IMR-90 (cell line): ENCODE data around the gene CBFA2T3. TPM values are rescaled to one million over a fixed set of nuclear protein-coding genes. Genes with fewer than 3 reads are reported as not detected.

Experiments used
- ATAC-seq: fragments of 200-7000 bp; cut with Tn5 transposase; 2 replicates; pipeline ENCODE4 v1.9.1; 2020; ENCODE audit warnings: low read depth, mild to moderate bottlenecking, moderate library complexity
- BruUV-seq: library from RNA; stranded (reverse); fragments of 400-500 nt; replicated peaks from 2 replicates; lab custom pipeline; 2021; lab: Mats Ljungman, UMichigan
- CTCF ChIA-PET: fragments of 300-600 bp; formaldehyde crosslinking; extraction: SDS; loops from one replicate; lab custom pipeline; 2021; ENCODE audit warnings: antibody characterized with exemption; lab: Yijun Ruan, JAX
- POLR2A ChIA-PET: fragments of 300-600 bp; sonication (Branson Sonifier 250); formaldehyde crosslinking; loops from one replicate; lab custom pipeline; 2022; ENCODE audit warnings: antibody characterized with exemption; ENCODE audit not compliant: unreplicated experiment; lab: Charles Lee
- DNase-seq: peaks from one replicate; pipeline ENCODE4 v3.0.0; 2013
- H2AFZ ChIP-seq: replicated peaks from 2 replicates; pipeline ENCODE3; 2013; ENCODE audit warnings: low read length, mild to moderate bottlenecking; ENCODE audit not compliant: poor library complexity
- H2AK5ac ChIP-seq: 2 replicates; pipeline ENCODE4 v1.6.1; 2013; ENCODE audit warnings: low read depth, low read length, inconsistent platforms
- H2AK9ac ChIP-seq: replicated peaks from 2 replicates; pipeline ENCODE3; 2013; ENCODE audit warnings: mild to moderate bottlenecking, low read depth, low read length, moderate library complexity; ENCODE audit not compliant: poor library complexity
- H2BK120ac ChIP-seq: 2 replicates; pipeline ENCODE4 v1.6.1; 2013; ENCODE audit warnings: low read depth, low read length, inconsistent platforms
- H2BK15ac ChIP-seq: 3 replicates; pipeline ENCODE4 v1.6.1; 2013; ENCODE audit warnings: low read depth, low read length, inconsistent platforms
- H2BK20ac ChIP-seq: 2 replicates; pipeline ENCODE4 v1.6.1; 2013; ENCODE audit warnings: low read depth, mild to moderate bottlenecking, inconsistent platforms, low read length, moderate library complexity
- H2BK5ac ChIP-seq: 2 replicates; pipeline ENCODE4 v1.6.1; 2013; ENCODE audit warnings: mild to moderate bottlenecking, low read depth, low read length, inconsistent platforms; ENCODE audit not compliant: poor library complexity, severe bottlenecking
- H3K14ac ChIP-seq: replicated peaks from 2 replicates; pipeline ENCODE4 v1.6.1; 2013; ENCODE audit warnings: low read depth, low read length, inconsistent platforms
- H3K18ac ChIP-seq: 2 replicates; pipeline ENCODE4 v1.6.1; 2013; ENCODE audit warnings: low read depth, low read length, control low read depth
- H3K23ac ChIP-seq: 2 replicates; pipeline ENCODE4 v1.6.1; 2013; ENCODE audit warnings: low read depth, low read length, inconsistent platforms
- H3K27ac ChIP-seq: 2 replicates; pipeline ENCODE4 v1.5.1; 2013; ENCODE audit warnings: mild to moderate bottlenecking, control low read depth, low read length; ENCODE audit not compliant: insufficient read depth
- H3K27me3 ChIP-seq: 2 replicates; pipeline ENCODE4 v1.6.1; 2013; ENCODE audit warnings: low read length; ENCODE audit not compliant: control insufficient read depth, insufficient read depth
- H3K36me3 ChIP-seq: 2 replicates; pipeline ENCODE4 v1.6.1; 2013; ENCODE audit warnings: low read length, mixed read lengths; ENCODE audit not compliant: control insufficient read depth, insufficient read depth
- H3K4ac ChIP-seq: 2 replicates; pipeline ENCODE4 v1.6.1; 2013; ENCODE audit warnings: low read depth, low read length, inconsistent platforms
- H3K4me1 ChIP-seq: 2 replicates; pipeline ENCODE4 v1.6.1; 2013; ENCODE audit warnings: low read length, mixed read lengths; ENCODE audit not compliant: control insufficient read depth, insufficient read depth
- H3K4me2 ChIP-seq: 2 replicates; pipeline ENCODE4 v1.6.1; 2013; ENCODE audit warnings: low read depth, mild to moderate bottlenecking, control low read depth, low read length, moderate library complexity
- H3K4me3 ChIP-seq: 2 replicates; pipeline ENCODE4 v1.5.1; 2013; ENCODE audit warnings: low read depth, mild to moderate bottlenecking, control low read depth, low read length, moderate library complexity; ENCODE audit not compliant: insufficient read depth
- H3K56ac ChIP-seq: 2 replicates; pipeline ENCODE4 v1.6.1; 2013; ENCODE audit warnings: low read length, inconsistent platforms; ENCODE audit not compliant: insufficient read depth; ENCODE audit errors: extremely low read depth
- H3K79me1 ChIP-seq, 2 experiments: 2 replicates each; pipeline ENCODE4 v1.6.1; 2013; ENCODE audit warnings: low read length in 2 of 2, inconsistent platforms in 1 of 2, low read depth in 1 of 2
- H3K9ac ChIP-seq: 2 replicates; pipeline ENCODE4 v1.6.1; 2013; ENCODE audit warnings: low read depth, low read length, control low read depth
- H3K9me1 ChIP-seq: 2 replicates; pipeline ENCODE4 v1.6.1; 2013; ENCODE audit warnings: low read length, inconsistent platforms; ENCODE audit not compliant: insufficient read depth
- H3K9me3 ChIP-seq: 2 replicates; pipeline ENCODE4 v1.6.1; 2013; ENCODE audit warnings: low read length; ENCODE audit not compliant: control insufficient read depth, insufficient read depth
- H4K20me1 ChIP-seq: 2 replicates; pipeline ENCODE4 v1.6.1; 2013; ENCODE audit warnings: low read length, inconsistent platforms; ENCODE audit not compliant: insufficient read depth
- H4K5ac ChIP-seq: 2 replicates; pipeline ENCODE4 v1.6.1; 2013; ENCODE audit warnings: mild to moderate bottlenecking, low read depth, low read length, control low read depth
- H4K8ac ChIP-seq, 2 experiments: 2 replicates each; pipeline ENCODE4 v1.6.1; 2013; ENCODE audit warnings: low read depth in 2 of 2, low read length in 2 of 2, control low read depth in 1 of 2, inconsistent platforms in 1 of 2
- H4K91ac ChIP-seq: 2 replicates; pipeline ENCODE4 v1.6.1; 2013; ENCODE audit warnings: low read depth, low read length, inconsistent platforms; ENCODE audit not compliant: insufficient read depth
- BHLHE40 ChIP-seq: fragments of 150-350 bp; IDR thresholded peaks from 2 replicates; pipeline ENCODE4 v1.6.1; 2016; ENCODE audit warnings: mild to moderate bottlenecking, low read depth, low read length
- CEBPB ChIP-seq: IDR thresholded peaks from 2 replicates; pipeline ENCODE4 v1.6.1; 2012; ENCODE audit warnings: low read depth, low read length, improper control_type of control experiment
- CHD1 ChIP-seq: IDR thresholded peaks from 2 replicates; pipeline ENCODE4 v1.6.1; 2012; ENCODE audit warnings: low read depth, low read length, improper control_type of control experiment
- FOS ChIP-seq: fragments of 150-350 bp; IDR thresholded peaks from 2 replicates; pipeline ENCODE4 v1.6.1; 2016; ENCODE audit warnings: low read depth, low read length
- MAFK ChIP-seq: IDR thresholded peaks from 2 replicates; pipeline ENCODE4 v1.6.1; 2012; ENCODE audit warnings: low read depth, low read length, improper control_type of control experiment
- MAZ ChIP-seq: IDR thresholded peaks from 2 replicates; pipeline ENCODE4 v1.6.1; 2012; ENCODE audit warnings: low read depth, mild to moderate bottlenecking, low read length, improper control_type of control experiment, moderate library complexity, borderline replicate concordance
- MXI1 ChIP-seq: IDR thresholded peaks from 2 replicates; pipeline ENCODE4 v1.6.1; 2012; ENCODE audit warnings: low read depth, mild to moderate bottlenecking, low read length, moderate library complexity, borderline replicate concordance
- NFE2L2 ChIP-seq: fragments of 150-350 bp; IDR thresholded peaks from 2 replicates; pipeline ENCODE4 v1.6.1; 2016; ENCODE audit warnings: low read depth, mild to moderate bottlenecking, low read length
- POLR2A ChIP-seq: IDR thresholded peaks from 2 replicates; pipeline ENCODE4 v1.6.1; 2012; ENCODE audit warnings: mild to moderate bottlenecking, low read depth, low read length
- RAD21 ChIP-seq: IDR thresholded peaks from 2 replicates; pipeline ENCODE4 v1.6.1; 2012; ENCODE audit warnings: low read length, improper control_type of control experiment
- RCOR1 ChIP-seq: IDR thresholded peaks from 2 replicates; pipeline ENCODE4 v1.6.1; 2012; ENCODE audit warnings: mild to moderate bottlenecking, low read length, improper control_type of control experiment; ENCODE audit not compliant: insufficient replicate concordance
- RFX5 ChIP-seq: IDR thresholded peaks from 2 replicates; pipeline ENCODE4 v1.8.0; 2012; ENCODE audit warnings: low read depth, mild to moderate bottlenecking, low read length, moderate library complexity
- SMC3 ChIP-seq: fragments of 150-350 bp; IDR thresholded peaks from 2 replicates; pipeline ENCODE4 v1.6.1; 2016; ENCODE audit warnings: low read depth, mild to moderate bottlenecking, antibody characterized with exemption, low read length, moderate library complexity
- WGBS, 2 experiments: methylation state at CpG; one replicate each; pipeline versions ENCODE4 v1.1.5 to v1.1.7; 2013; ENCODE audit warnings: missing lambda C conversion rate in 2 of 2; ENCODE audit not compliant: insufficient read length in 1 of 2; ENCODE audit errors: extremely low coverage in 2 of 2; 5-methylcytosine and 5-hydroxymethylcytosine counted together
- dilution Hi-C: fragments of 300-500 bp; cut with HindIII; formaldehyde crosslinking; loops from one replicate; pipeline ENCODE4 v1.14.3; 2018; ENCODE audit warnings: low sequenced_read_pairs; ENCODE audit not compliant: unreplicated experiment
- in situ Hi-C: fragments of 300-500 bp; cut with MboI; formaldehyde crosslinking; loops from 3 replicates; pipeline ENCODE4 v1.14.3; 2019; ENCODE audit warnings: low sequenced_read_pairs, inconsistent platforms, mixed read lengths
- intact Hi-C: fragments of 100-400 bp; cut with micrococcal nuclease; formaldehyde crosslinking; loops from 2 replicates; pipeline ENCODE4 v1.10.0; 2022
- polyA plus RNA-seq, 3 experiments: library from polyadenylated mRNA; depleted of rRNA; stranded (reverse); fragments of >200 nt; gene quantifications; 2 replicates each; pipeline ENCODE4 v1.2.3, GENCODE V29; 2012; ENCODE audit warnings: low replicate concordance in 1 of 3
- total RNA-seq: library from RNA; depleted of rRNA; stranded (reverse); fragments of >200 nt; gene quantifications from 2 replicates; pipeline ENCODE4 v1.2.3, GENCODE V29; 2012
- TF ChIP-seq, protein P1 (sequence below): fragments of 150-350 bp; IDR thresholded peaks from 2 replicates; pipeline ENCODE4 v1.6.1; 2017; ENCODE audit warnings: mild to moderate bottlenecking, antibody characterized with exemption, low read length, low read depth
- TF ChIP-seq, protein P2 (sequence below): fragments of 150-350 bp; IDR thresholded peaks from 2 replicates; pipeline ENCODE4 v1.6.1; 2016; ENCODE audit warnings: low read depth, mild to moderate bottlenecking, low read length, moderate library complexity, borderline replicate concordance
- TF ChIP-seq, protein P3 (sequence below): conservative IDR thresholded peaks from 2 replicates; pipeline ENCODE4 v1.5.1; 2012; ENCODE audit warnings: mild to moderate bottlenecking, low read depth, low read length, improper control_type of control experiment

The CBFA2T3 gene
- total and polyA plus RNA-seq, 2 of the 4 experiments (the other 2 are of a cell fraction) = not detected

DNA sequence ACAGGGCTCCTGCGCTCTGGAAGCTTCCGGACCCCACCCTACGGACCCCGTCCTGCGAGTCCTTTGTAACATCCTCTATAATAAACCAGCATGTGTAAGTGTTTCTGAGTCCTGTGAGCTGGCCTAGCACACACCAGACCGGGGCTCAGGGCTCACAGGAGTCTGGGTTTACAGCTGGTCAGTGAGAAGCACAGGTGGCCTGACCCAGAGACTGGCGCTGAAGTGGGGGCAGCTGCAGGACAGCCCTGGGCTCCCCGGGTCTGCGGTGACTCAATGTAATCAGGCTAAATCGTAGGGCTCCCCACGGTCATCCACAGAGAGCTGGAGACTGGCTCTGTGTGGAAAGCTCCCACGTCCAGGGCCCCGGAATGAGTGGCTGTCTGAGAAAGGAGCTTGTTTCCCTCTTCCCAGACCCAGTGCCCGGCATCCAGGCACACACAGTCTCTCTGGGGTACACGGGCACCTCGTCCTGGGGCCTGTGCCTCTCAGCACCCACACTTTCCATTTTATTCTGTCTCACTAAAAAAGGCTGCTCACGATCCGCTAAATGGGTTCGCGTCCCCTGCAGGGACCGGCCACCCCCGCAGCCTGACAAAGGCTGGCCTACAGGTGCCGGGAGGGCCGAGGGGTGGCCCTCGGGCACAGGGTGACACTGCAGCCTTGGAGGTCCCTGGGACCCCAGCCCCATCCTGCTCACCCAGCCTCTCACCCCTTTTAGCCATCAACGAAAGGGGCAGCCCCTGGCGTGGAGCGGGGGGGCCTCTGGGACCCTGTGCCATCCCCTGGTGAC lies 18.9 kb upstream of the CBFA2T3 start:
- ChIA-PET POLR2A (no interaction called here), CTCF (no interaction called here)
- H3K9ac ChIP-seq = no peak overlapping the region
- H3K27me3 ChIP-seq = peaks cover 44% of the 10 kb centered on the region
- no peaks in the 10 kb centered on the region for H3K79me1 ChIP-seq
- H2BK20ac ChIP-seq = no peak overlapping the region
- no peak overlapping the region for H3K4me2 ChIP-seq
- H2AK9ac ChIP-seq = no peak overlapping the region
- H4K5ac ChIP-seq = no peak overlapping the region
- intact Hi-C loops (no loop called here), in situ Hi-C loops (no loop called here), dilution Hi-C loops (no loop called here)
- no peaks in the 10 kb centered on the region for H3K9me1 ChIP-seq
- H2BK5ac ChIP-seq = no peak overlapping the region
- no peak overlapping the region for H3K4me3 ChIP-seq
- H3K14ac ChIP-seq = no peak overlapping the region
- H3K36me3 ChIP-seq = no peaks in the 10 kb centered on the region
- H3K23ac ChIP-seq = no peak overlapping the region
- no peak overlapping the region for H2AK5ac ChIP-seq
- WGBS, 2 experiments = 100% methylated on average over 3 of the region's 28 CpGs; no CpG with 5 or more reads in 1 of the 2 experiments
- H4K91ac ChIP-seq = no peak overlapping the region
- H4K20me1 ChIP-seq = no peaks in the 10 kb centered on the region
- TF ChIP-seq SMC3 (no peak), MAFK (no peak), CEBPB (no peak), BHLHE40 (no peak), FOS (no peak), POLR2A (no peak), RCOR1 (no peak), RFX5 (no peak), CHD1 (no peak), MXI1 (no peak), MAZ (no peak), RAD21 (no peak), NFE2L2 (no peak)
- TF ChIP-seq, protein P1, sequence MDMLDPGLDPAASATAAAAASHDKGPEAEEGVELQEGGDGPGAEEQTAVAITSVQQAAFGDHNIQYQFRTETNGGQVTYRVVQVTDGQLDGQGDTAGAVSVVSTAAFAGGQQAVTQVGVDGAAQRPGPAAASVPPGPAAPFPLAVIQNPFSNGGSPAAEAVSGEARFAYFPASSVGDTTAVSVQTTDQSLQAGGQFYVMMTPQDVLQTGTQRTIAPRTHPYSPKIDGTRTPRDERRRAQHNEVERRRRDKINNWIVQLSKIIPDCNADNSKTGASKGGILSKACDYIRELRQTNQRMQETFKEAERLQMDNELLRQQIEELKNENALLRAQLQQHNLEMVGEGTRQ = no peak
- TF ChIP-seq, protein P2, sequence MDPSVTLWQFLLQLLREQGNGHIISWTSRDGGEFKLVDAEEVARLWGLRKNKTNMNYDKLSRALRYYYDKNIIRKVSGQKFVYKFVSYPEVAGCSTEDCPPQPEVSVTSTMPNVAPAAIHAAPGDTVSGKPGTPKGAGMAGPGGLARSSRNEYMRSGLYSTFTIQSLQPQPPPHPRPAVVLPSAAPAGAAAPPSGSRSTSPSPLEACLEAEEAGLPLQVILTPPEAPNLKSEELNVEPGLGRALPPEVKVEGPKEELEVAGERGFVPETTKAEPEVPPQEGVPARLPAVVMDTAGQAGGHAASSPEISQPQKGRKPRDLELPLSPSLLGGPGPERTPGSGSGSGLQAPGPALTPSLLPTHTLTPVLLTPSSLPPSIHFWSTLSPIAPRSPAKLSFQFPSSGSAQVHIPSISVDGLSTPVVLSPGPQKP = no peak
- TF ChIP-seq, protein P3, sequence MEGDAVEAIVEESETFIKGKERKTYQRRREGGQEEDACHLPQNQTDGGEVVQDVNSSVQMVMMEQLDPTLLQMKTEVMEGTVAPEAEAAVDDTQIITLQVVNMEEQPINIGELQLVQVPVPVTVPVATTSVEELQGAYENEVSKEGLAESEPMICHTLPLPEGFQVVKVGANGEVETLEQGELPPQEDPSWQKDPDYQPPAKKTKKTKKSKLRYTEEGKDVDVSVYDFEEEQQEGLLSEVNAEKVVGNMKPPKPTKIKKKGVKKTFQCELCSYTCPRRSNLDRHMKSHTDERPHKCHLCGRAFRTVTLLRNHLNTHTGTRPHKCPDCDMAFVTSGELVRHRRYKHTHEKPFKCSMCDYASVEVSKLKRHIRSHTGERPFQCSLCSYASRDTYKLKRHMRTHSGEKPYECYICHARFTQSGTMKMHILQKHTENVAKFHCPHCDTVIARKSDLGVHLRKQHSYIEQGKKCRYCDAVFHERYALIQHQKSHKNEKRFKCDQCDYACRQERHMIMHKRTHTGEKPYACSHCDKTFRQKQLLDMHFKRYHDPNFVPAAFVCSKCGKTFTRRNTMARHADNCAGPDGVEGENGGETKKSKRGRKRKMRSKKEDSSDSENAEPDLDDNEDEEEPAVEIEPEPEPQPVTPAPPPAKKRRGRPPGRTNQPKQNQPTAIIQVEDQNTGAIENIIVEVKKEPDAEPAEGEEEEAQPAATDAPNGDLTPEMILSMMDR = no peak
- BruUV-seq = no TSS peak
- no peak overlapping the region for H2BK120ac ChIP-seq
- H2AFZ ChIP-seq = no peak overlapping the region
- H4K8ac ChIP-seq = no peak overlapping the region
- H3K56ac ChIP-seq = no peak overlapping the region
- H2BK15ac ChIP-seq = no peak overlapping the region
- H3K18ac ChIP-seq = no peak overlapping the region
- H3K9me3 ChIP-seq = peaks cover 29% of the 10 kb centered on the region
- no peak for ATAC-seq
- no peaks in the 10 kb centered on the region for H3K4me1 ChIP-seq
- H3K4ac ChIP-seq = no peak overlapping the region
- H3K27ac ChIP-seq = no peak overlapping the region
- DNase-seq = no peak
